GM12878 (cell line): ENCODE results near the gene FOXP1. TPM values are rescaled to one million over a fixed set of nuclear protein-coding genes. Genes with fewer than 3 reads are reported as not detected.

Source experiments
- ATAC-seq: fragments of 200-7000 bp; cut with Tn5 transposase; 3 replicates; pipeline ENCODE4 v1.9.1; 2020; ENCODE audit warnings: mild to moderate bottlenecking, moderate library complexity
- BruUV-seq: library from RNA; stranded (reverse); fragments of 400-500 nt; replicated peaks from 2 replicates; lab custom pipeline; 2021; lab: Mats Ljungman, UMichigan
- CTCF ChIA-PET: fragments of 300-600 bp; sonication (Branson Sonifier 250); formaldehyde crosslinking; extraction: SDS; loops from one replicate; lab custom pipeline; 2021; ENCODE audit warnings: inconsistent platforms; lab: Yijun Ruan, JAX
- POLR2A ChIA-PET: fragments of 350-600 bp; formaldehyde crosslinking; extraction: SDS; loops from one replicate; lab custom pipeline; 2021; ENCODE audit warnings: inconsistent platforms; lab: Charles Lee
- RAD21 ChIA-PET: fragments of 300-600 bp; sonication (Branson Sonifier 250); formaldehyde crosslinking; loops from one replicate; lab custom pipeline; 2023; ENCODE audit warnings: antibody characterized with exemption; ENCODE audit not compliant: unreplicated experiment; lab: Charles Lee
- SMC1A ChIA-PET: fragments of 300-600 bp; sonication (Branson Sonifier 250); formaldehyde crosslinking; loops from one replicate; lab custom pipeline; 2023; ENCODE audit not compliant: unreplicated experiment, uncharacterized antibody; lab: Charles Lee
- DNase-seq: peaks from one replicate; pipeline ENCODE4 v3.0.0-alpha.2; 2011; ENCODE audit warnings: low read depth, low spot score
- FAIRE-seq: peaks from 3 replicates; lab custom pipeline; 2011; peaks lifted over from hg19 to GRCh38; lab: Jason Lieb, UNC
- H2AFZ ChIP-seq: 2 replicates; pipeline ENCODE4 v1.6.0; 2011; ENCODE audit warnings: low read depth, low read length, control low read depth; ENCODE audit not compliant: control insufficient read depth
- H3K27ac ChIP-seq: 2 replicates; pipeline ENCODE4 v1.5.1; 2011; ENCODE audit warnings: control low read depth; ENCODE audit not compliant: control insufficient read depth, insufficient read depth
- H3K27me3 ChIP-seq, 2 experiments: replicated peaks in 1 of 2; 2 replicates each; pipeline versions ENCODE4 v1.6.0 to v1.6.1; 2011; ENCODE audit warnings: low read length in 1 of 2; ENCODE audit not compliant: control insufficient read depth in 2 of 2, insufficient read depth in 2 of 2
- H3K36me3 ChIP-seq, 2 experiments: 2 replicates each; pipeline ENCODE4 v1.5.1; 2011; ENCODE audit warnings: low read length in 1 of 2; ENCODE audit not compliant: control insufficient read depth in 2 of 2, insufficient read depth in 2 of 2
- H3K4me1 ChIP-seq: 2 replicates; pipeline ENCODE4 v1.6.1; 2011; ENCODE audit warnings: mild to moderate bottlenecking, low read length, moderate library complexity, mixed read lengths; ENCODE audit not compliant: control insufficient read depth, insufficient read depth
- H3K4me2 ChIP-seq: 2 replicates; pipeline ENCODE4 v1.6.0; 2011; ENCODE audit warnings: control low read depth; ENCODE audit not compliant: control insufficient read depth, insufficient read depth
- H3K4me3 ChIP-seq: fragments of 200-600 bp; sonication (generic); 2 replicates; pipeline ENCODE4 v1.5.1; 2016
- H3K79me2 ChIP-seq: 2 replicates; pipeline ENCODE4 v1.6.0; 2011; ENCODE audit warnings: low read length; ENCODE audit not compliant: control insufficient read depth, insufficient read depth
- H3K9ac ChIP-seq: 2 replicates; pipeline ENCODE4 v1.8.0; 2011; ENCODE audit warnings: low read length, control low read depth, mixed read lengths; ENCODE audit not compliant: control insufficient read depth, insufficient read depth
- H3K9me3 ChIP-seq: replicated peaks from 3 replicates; pipeline ENCODE4 v1.5.1; 2011; ENCODE audit warnings: mild to moderate bottlenecking, low read length; ENCODE audit not compliant: control insufficient read depth, insufficient read depth
- H4K20me1 ChIP-seq: 2 replicates; pipeline ENCODE4 v1.6.0; 2011; ENCODE audit not compliant: control insufficient read depth, insufficient read depth
- CHD1 ChIP-seq: IDR thresholded peaks from 2 replicates; pipeline ENCODE4 v1.6.1; 2012; ENCODE audit warnings: low read depth, low read length, improper control_type of control experiment
- CHD4 ChIP-seq: fragments of 200-600 bp; sonication (generic); IDR thresholded peaks from 2 replicates; pipeline ENCODE4 v1.6.1; 2016; ENCODE audit warnings: mild to moderate bottlenecking
- E4F1 ChIP-seq: fragments of 450-650 bp; IDR thresholded peaks from 2 replicates; pipeline ENCODE4 v1.6.1; 2018; ENCODE audit warnings: borderline replicate concordance, mild to moderate bottlenecking; ENCODE audit not compliant: partially characterized antibody
- EED ChIP-seq: sonication (generic); IDR thresholded peaks from 2 replicates; pipeline ENCODE4 v1.6.1; 2016; ENCODE audit warnings: antibody characterized with exemption, low read depth
- ESRRA ChIP-seq: IDR thresholded peaks from 2 replicates; pipeline ENCODE4 v1.6.1; 2012; ENCODE audit warnings: mild to moderate bottlenecking, low read length, improper control_type of control experiment
- FOS ChIP-seq: IDR thresholded peaks from 3 replicates; pipeline ENCODE4 v1.6.1; 2011; ENCODE audit warnings: borderline replicate concordance; ENCODE audit not compliant: insufficient read length; ENCODE audit errors: extremely low read depth
- GABPA ChIP-seq: IDR thresholded peaks from 2 replicates; pipeline ENCODE4 v1.6.1; 2014; ENCODE audit warnings: antibody characterized with exemption, low read depth, mild to moderate bottlenecking, inconsistent platforms
- JUNB ChIP-seq: IDR thresholded peaks from 2 replicates; pipeline ENCODE4 v1.6.1; 2016; ENCODE audit warnings: antibody characterized with exemption, mild to moderate bottlenecking
- MXI1 ChIP-seq: fragments of 150-350 bp; IDR thresholded peaks from 2 replicates; pipeline ENCODE4 v1.6.1; 2011; ENCODE audit warnings: low read depth, mild to moderate bottlenecking, inconsistent platforms, low read length, improper control_type of control experiment
- MYC ChIP-seq: IDR thresholded peaks from 2 replicates; pipeline ENCODE4 v1.6.1; 2011; ENCODE audit warnings: mild to moderate bottlenecking, low read length, moderate library complexity, inconsistent platforms; ENCODE audit not compliant: insufficient read depth, insufficient replicate concordance, insufficient read length, severe bottlenecking
- NFIC ChIP-seq: IDR thresholded peaks from 2 replicates; pipeline ENCODE4 v1.6.1; 2012; ENCODE audit warnings: low read depth, mild to moderate bottlenecking, inconsistent platforms, low read length, moderate library complexity
- POU2F2 ChIP-seq: IDR thresholded peaks from 3 replicates; pipeline ENCODE4 v1.6.1; 2011; ENCODE audit warnings: low read depth, mild to moderate bottlenecking, low read length, borderline replicate concordance
- SIN3A ChIP-seq: IDR thresholded peaks from 2 replicates; pipeline ENCODE4 v1.6.1; 2012; ENCODE audit warnings: low read depth, low read length, improper control_type of control experiment
- SRF ChIP-seq, 2 experiments: IDR thresholded peaks; 2 replicates each; pipeline ENCODE4 v1.6.1; 2011; ENCODE audit warnings: low read depth in 2 of 2, low read length in 2 of 2, mild to moderate bottlenecking in 1 of 2, moderate library complexity in 1 of 2
- WGBS: methylation state at CpG from one replicate; pipeline ENCODE4 v1.1.6; 2016; ENCODE audit warnings: low lambda C conversion rate; ENCODE audit not compliant: insufficient replicate concordance, insufficient coverage; ENCODE audit errors: missing lambda C conversion rate; 5-methylcytosine and 5-hydroxymethylcytosine counted together
- in situ Hi-C: fragments of 300-500 bp; cut with MboI; formaldehyde crosslinking; loops from 9 replicates; pipeline ENCODE4 v1.14.3; 2018; ENCODE audit warnings: mixed read lengths
- intact Hi-C: fragments of 100-400 bp; cut with micrococcal nuclease; formaldehyde crosslinking; loops from one replicate; pipeline ENCODE4 v1.14.2; 2022; ENCODE audit not compliant: unreplicated experiment
- polyA plus RNA-seq, 11 experiments: library from polyadenylated mRNA; depleted of rRNA in 4 of 11; unstranded in 6 of 11; stranded (reverse) in 5 of 11; fragments of >200 nt; fragmentation: Nextera tagmentation in 4 of 11; fragmentation: Illumina TruSeq in 1 of 11; extraction: Ambion mirVana in 4 of 11; extraction: Trizol in 1 of 11; gene quantifications; 1 replicate in 1 of 11; 2 replicates in 10 of 11; pipeline versions ENCODE4 v1.2.1 to v1.2.3, GENCODE V29; 2011 to 2016; ENCODE audit warnings: inconsistent platforms in 2 of 11, missing spikeins in 2 of 11, low read depth in 1 of 11
- total RNA-seq, 4 experiments: library from RNA; depleted of rRNA in 3 of 4; stranded (reverse); fragments of >200 nt in 3 of 4; fragmentation: Illumina TruSeq in 1 of 4; extraction: Trizol in 1 of 4; gene quantifications; 2 replicates each; pipeline versions ENCODE4 v1.2.1 to v1.2.3, GENCODE V29; 2013 to 2021
- TF ChIP-seq, protein P1 (sequence below): fragments of 450-650 bp; IDR thresholded peaks from 2 replicates; pipeline ENCODE4 v1.6.1; 2016; ENCODE audit warnings: mild to moderate bottlenecking, moderate library complexity, borderline replicate concordance
- TF ChIP-seq, protein P2 (sequence below): IDR thresholded peaks from 2 replicates; pipeline ENCODE4 v1.6.1; 2011; ENCODE audit warnings: low read depth, mild to moderate bottlenecking, low read length, moderate library complexity, borderline replicate concordance; ENCODE audit errors: extremely low read depth

Gene FOXP1
- total and polyA plus RNA-seq, 10 of the 15 experiments (the other 5 are each of a cell fraction or from before 2014, with no cell fraction given): 0.05 to 1.6 (median 0.20) TPM; not detected in 1

DNA sequence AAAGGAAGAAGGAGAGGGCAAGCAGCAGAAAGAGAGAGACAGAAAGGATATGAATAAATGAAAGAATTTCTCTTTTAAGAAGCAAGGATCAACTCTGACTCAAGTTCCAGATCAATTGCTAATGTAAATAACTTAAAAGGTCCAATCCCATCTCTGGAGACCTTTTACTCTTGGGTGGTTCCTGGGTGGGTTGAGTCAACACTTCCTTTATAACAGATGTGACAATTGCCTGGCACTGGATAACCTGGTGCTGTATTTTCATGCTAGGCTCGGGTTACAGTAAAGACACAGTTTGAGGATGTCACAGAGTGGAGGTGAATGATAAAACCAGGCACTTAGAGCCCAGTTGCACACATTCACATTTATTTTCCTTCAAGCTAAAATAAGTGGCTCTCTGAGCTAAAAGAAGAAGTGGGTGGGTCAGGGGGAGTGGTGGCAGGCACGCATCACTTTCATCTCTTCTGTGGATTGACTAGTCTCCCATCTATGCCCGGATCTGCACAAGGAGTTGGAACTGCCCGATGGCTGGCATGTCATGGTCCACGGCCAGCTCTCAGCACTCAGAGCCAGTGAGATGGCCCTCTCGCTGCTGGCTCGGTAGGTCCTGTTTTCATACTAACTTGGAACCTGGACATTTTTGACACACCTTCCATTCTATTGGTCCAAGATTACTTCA is 465.8 kb downstream of the FOXP1 start:
- POLR2A ChIA-PET: no interaction called here
- Histone ChIP-seq H3K27me3 (no peaks in the 10 kb centered on the region; a peak in 2 of 4 replicates), H3K27ac (no peak overlapping the region), H3K36me3 (no peaks in the 10 kb centered on the region), H4K20me1 (no peaks in the 10 kb centered on the region), H3K4me2 (no peak overlapping the region), H3K79me2 (no peaks in the 10 kb centered on the region), H3K4me1 (no peaks in the 10 kb centered on the region), H3K9me3 (no peaks in the 10 kb centered on the region), H3K9ac (no peak overlapping the region), H3K4me3 (no peak overlapping the region), H2AFZ (no peak overlapping the region)
- DNase-seq (no peak), ATAC-seq (no peak), FAIRE-seq (no peak)
- in situ Hi-C loops (no loop called here), intact Hi-C loops (no loop called here)
- WGBS: 31% methylated on average over 7 of the region's 7 CpGs
- RAD21 ChIA-PET: interaction anchor here (0.5 kb wide), 1 partner anchor 1167 kb away, joined by 3 read pairs; no protein-coding TSS in a partner anchor
- no TSS peak for BruUV-seq
- TF ChIP-seq JUNB (no peak), FOS (no peak), POU2F2 (no peak), E4F1 (no peak), SIN3A (no peak), MYC (no peak), SRF (IDR thresholded peaks at IDR 0.05; ENCODE audit: low read depth in 2 of 2, low read length in 2 of 2) (no peak), CHD1 (no peak), EED (no peak), MXI1 (no peak), ESRRA (no peak), GABPA (no peak), CHD4 (no peak), NFIC (no peak)
- TF ChIP-seq, protein P1, sequence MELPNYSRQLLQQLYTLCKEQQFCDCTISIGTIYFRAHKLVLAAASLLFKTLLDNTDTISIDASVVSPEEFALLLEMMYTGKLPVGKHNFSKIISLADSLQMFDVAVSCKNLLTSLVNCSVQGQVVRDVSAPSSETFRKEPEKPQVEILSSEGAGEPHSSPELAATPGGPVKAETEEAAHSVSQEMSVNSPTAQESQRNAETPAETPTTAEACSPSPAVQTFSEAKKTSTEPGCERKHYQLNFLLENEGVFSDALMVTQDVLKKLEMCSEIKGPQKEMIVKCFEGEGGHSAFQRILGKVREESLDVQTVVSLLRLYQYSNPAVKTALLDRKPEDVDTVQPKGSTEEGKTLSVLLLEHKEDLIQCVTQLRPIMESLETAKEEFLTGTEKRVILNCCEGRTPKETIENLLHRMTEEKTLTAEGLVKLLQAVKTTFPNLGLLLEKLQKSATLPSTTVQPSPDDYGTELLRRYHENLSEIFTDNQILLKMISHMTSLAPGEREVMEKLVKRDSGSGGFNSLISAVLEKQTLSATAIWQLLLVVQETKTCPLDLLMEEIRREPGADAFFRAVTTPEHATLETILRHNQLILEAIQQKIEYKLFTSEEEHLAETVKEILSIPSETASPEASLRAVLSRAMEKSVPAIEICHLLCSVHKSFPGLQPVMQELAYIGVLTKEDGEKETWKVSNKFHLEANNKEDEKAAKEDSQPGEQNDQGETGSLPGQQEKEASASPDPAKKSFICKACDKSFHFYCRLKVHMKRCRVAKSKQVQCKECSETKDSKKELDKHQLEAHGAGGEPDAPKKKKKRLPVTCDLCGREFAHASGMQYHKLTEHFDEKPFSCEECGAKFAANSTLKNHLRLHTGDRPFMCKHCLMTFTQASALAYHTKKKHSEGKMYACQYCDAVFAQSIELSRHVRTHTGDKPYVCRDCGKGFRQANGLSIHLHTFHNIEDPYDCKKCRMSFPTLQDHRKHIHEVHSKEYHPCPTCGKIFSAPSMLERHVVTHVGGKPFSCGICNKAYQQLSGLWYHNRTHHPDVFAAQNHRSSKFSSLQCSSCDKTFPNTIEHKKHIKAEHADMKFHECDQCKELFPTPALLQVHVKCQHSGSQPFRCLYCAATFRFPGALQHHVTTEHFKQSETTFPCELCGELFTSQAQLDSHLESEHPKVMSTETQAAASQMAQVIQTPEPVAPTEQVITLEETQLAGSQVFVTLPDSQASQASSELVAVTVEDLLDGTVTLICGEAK: no peak
- TF ChIP-seq, protein P2, sequence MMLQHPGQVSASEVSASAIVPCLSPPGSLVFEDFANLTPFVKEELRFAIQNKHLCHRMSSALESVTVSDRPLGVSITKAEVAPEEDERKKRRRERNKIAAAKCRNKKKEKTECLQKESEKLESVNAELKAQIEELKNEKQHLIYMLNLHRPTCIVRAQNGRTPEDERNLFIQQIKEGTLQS: no peak
- SMC1A ChIA-PET: no interaction called here
- CTCF ChIA-PET: no interaction called here
